GM18873 (cell line): ENCODE data around the gene RC3H2.
A peak's percentile ranks its signal among the peaks of the same experiment; 100 is the strongest.
"Not testable (repeated sequence)": the region's sequence is repeated elsewhere in the genome, so short reads cannot be mapped to it uniquely, and the experiment has no call there.

Source experiments
- ATAC-seq: cut with Tn5 transposase; IDR thresholded peaks from one replicate; pipeline ENCODE4 v1.9.1; 2021; ENCODE audit warnings: mild to moderate bottlenecking, moderate library complexity, moderate number of reproducible peaks; ENCODE audit not compliant: unreplicated experiment, low FRiP score

RC3H2 gene

GRCh38 chr9:122852085-122852786, 52.9 kb downstream of the RC3H2 start:
- ATAC-seq = not testable (repeated sequence)

GRCh38 chr9:122848256-122848943, 56.8 kb downstream of the RC3H2 start:
- no peak for ATAC-seq

DNA sequence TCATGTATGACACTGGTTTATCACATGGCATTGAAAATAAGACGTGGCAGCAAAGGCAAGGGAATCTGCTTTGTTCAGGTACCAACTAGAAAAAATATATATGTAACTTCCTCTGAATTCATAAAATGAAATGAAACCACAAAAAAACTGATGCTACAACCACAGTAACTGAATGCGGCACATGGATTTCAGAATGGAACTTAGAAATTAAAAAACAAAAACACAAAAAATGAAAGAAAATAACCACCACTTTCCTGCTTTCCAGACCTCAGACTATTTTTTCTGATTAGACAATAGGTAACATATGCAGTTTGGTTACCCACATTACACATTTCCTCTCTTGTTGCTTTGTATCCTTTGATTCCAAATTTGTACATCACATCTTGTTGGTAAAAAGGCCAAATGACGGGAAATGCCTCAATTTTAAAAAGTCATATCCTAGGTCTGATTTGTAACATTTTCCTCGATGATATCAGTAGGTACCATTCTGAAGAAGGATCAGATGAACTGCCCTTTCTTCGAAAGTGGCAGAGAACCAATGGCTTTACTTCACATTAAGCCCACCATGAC, 58.7 kb downstream of the RC3H2 start:
- no peak for ATAC-seq

DNA sequence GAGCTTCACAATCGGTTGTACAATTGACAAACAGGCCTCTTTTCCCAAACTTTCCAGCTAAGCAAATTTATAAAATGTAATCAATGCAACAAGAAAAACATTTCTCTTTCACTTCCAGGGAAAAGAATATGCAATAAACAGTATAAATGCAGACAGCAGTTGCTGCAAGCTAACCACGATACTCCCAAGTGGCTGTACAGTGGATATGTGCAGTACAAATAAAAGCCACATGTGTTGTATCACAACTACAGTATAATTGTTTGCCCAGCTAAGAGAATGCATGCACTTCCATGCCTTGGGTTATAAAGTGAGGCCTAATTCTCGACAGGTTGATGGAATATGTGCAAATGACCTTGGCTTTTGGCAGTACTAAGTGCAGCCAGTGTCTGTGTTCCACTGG, 60.0 kb downstream of the RC3H2 start:
- no peak for ATAC-seq

DNA sequence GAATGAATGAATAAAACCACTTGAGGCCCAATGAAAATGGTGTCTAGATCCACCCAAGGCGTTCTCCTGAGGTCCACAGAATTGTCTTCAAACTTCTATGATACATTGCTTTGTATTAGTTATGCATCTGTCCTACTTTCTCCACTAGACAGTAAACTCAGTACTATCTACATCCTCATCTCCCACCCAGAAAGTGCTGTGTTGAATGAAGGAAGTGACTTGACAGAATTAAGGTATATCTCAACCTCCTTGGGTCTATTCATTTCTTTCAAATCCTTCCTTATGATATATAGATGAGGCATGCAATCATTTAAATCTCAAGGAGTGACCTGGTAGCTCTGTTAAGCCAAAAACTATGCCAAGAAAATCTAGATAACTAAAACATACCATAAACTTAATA, 61.0 kb downstream of the RC3H2 start:
- no peak for ATAC-seq

- ATAC-seq = no peak
Observed at GRCh38 chr9:122841501-122841900, 63.7 kb downstream of the RC3H2 start.

GRCh38 chr9:122838441-122838840, 66.7 kb downstream of the RC3H2 start:
- not testable (repeated sequence) for ATAC-seq

DNA sequence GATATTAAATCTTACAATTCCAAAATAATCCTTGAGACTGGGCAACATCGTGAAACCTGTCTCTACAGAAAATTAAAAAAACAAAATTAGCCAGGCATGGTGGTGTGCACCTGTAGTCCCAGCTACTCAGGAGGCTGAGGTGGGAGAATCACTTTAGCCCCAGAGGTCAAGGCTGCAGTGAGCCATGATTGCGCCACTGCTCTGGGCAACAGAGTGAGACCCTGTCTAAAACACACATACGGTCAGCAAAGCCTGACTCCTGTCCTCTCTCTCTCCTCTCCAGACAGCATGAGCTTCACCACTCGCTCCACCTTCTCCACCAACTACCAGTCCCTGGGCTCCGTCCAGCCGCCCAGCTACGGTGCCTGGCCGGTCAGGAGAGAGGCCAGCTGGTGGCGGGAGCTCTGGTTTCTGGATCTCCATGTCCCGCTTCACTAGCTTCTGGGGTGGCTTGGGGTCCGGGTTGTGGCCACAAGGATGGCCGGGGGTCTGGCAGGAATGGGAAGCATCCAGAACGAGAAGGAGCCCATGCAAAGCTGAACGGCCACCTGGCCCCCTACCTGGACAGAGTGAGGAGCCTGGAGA, 67.8 kb downstream of the RC3H2 start:
- no peak for ATAC-seq

GRCh38 chr9:122835313-122835731, 69.8 kb downstream of the RC3H2 start:
- ATAC-seq = no peak

- no peak for ATAC-seq
Observed at GRCh38 chr9:122832194-122832593, 73.0 kb downstream of the RC3H2 start.

- ATAC-seq = not testable (repeated sequence)
Observed at GRCh38 chr9:122828965-122829284, 76.2 kb downstream of the RC3H2 start.

DNA sequence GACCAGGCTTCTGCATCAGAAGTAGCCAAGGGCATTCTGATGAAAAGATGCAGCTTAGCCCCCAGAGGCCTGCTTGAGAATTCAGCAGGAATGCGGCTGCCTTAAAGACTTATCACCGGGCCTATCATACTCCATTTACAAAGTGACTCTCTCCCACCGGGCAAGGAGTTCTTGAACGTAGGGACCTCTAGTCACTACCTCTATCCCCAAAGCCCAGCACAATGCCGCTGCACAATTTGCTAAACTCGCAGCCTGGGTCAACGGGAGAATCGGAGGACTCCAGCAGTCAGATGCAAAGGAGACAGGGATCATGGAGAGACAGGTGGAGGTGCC, 77.4 kb downstream of the RC3H2 start:
- ATAC-seq = peak; percentile 8

- no peak for ATAC-seq
Observed at GRCh38 chr9:122822938-122823337, 82.2 kb downstream of the RC3H2 start.

DNA sequence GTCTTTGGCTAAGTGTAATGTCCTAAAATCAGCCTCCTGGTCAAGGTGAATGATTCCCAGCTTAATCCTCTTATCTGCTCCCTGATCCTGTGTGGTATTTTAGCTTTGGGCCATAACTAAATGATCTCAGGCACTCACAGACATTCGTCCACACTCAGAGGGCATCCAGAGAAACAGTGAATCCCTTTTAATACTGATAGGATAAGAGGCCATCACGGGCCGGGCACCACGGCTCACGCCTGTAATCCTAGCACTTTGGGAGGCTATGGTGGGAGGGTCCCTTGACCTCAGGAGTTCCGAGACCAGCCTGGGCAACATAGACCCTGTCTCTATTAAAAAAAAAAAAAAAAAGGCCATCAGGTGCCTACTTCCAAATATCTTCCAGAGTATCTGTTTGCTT, 83.1 kb downstream of the RC3H2 start:
- ATAC-seq = no peak

- ATAC-seq = no peak
Observed at GRCh38 chr9:122821278-122821943, 83.7 kb downstream of the RC3H2 start.

- no peak for ATAC-seq
Observed at GRCh38 chr9:122820490-122820845, 84.7 kb downstream of the RC3H2 start.

DNA sequence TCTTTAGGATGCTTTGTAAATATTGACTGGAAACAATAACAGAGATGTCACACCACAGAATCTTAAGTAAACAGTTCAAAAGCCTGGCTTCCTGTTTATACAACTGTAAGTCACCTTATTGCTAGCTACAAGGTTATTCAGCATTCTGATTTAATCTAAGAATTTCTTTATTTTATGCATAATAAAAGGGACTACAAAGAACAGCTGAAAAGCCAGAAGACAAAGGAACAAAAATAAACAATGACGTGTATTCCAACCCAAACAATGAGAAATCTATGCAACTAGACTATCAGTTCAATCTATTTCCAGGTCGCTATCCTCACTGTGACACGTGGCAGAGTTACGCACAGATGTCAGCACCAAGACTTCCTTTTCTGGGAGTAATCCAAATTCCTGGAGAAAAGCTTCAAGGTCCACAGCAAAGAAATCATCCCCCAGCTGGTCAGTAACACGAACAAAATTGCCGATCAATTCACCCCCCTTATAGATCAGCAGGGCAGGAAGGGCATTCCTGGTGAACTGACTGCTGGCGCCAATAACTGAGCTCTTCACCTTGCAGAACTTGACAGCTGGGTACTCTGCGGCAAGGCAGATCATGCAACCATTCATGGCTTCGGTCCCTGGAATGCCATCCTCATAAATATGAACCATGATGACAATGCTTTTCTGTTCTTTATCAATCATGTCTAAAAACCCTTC, 85.2 kb downstream of the RC3H2 start:
- no peak for ATAC-seq

GRCh38 chr9:122819326-122819725, 85.8 kb downstream of the RC3H2 start:
- no peak for ATAC-seq

DNA sequence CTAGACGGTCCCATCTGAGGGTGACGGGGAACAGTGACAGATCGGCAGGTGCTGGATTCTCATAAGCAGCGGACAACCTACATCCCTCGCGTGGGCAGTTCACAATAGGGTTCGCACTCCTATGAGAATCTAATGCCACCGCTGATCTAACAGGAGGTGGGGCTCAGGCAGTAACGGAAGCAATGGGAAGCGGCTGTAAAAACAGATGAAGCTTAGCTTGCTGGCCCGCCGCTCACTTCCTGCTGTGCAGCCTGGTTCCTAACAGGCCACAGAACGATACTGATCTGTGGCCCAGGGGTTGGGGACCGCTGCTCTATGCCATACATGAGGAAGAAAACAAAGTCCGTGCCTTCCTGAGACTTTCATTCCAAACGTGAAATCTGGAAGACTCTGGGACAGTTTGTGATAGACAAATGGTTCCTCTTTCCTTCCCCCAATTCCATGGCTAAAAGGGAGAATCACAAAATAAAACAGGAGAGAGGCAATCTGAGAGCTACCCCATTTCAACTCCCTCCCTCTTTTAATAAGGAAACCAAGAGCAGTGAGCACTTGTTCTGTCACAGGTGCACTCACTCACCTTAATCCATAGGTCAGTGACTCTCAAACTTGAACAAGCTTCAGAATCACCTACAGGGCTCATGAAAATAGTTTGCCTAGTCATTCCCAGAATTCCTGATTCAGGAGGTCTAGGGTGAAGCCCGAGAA, 88.8 kb downstream of the RC3H2 start:
- ATAC-seq = no peak

- ATAC-seq = no peak
Observed at GRCh38 chr9:122815544-122815943, 89.6 kb downstream of the RC3H2 start.
